GF-D8 (cell line): Measurements from ENCODE around the gene THRB.

Experiments
- DNase-seq: peaks from one replicate; lab custom pipeline; 2025; lab: John Stamatoyannopoulos, UW

THRB gene

GRCh38 chr3:24374801-24375200, 119.8 kb downstream of the THRB start:
- DNase-seq = no peak

DNA sequence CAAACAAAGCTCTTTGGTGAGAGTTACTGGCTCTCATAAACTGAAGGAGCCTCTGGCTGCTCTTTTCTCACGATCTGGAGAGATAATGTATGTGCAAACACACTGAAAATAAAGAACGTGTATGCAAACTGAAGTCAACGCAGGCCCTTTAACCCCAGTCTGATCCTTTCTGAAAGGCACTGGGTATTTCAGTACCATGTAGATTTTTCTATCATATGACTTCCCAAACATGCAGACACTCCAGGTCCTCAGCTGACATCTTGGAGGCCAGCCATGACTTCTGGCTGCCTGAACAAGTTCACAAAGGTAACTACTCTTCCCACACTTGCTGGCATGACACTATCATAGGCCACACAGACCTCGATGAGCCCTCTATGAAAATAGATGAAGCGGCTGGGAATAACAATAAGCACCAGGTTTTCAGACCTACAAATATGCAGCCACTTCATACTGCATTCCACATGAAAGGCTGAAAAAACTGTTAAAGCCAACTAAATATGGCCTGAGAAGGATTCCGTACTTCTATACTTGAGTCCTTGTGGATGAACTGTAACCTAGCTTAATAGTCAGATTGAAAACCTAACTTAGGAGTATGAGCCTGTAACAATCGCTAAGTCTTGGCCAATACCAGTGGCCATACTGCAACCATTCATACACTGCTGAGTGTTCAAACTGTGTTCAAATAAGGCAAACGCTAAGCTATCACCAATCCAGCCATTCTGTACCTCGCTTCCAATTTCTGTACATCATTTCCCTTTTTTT, 121.3 kb downstream of the THRB start:
- no peak for DNase-seq

DNA sequence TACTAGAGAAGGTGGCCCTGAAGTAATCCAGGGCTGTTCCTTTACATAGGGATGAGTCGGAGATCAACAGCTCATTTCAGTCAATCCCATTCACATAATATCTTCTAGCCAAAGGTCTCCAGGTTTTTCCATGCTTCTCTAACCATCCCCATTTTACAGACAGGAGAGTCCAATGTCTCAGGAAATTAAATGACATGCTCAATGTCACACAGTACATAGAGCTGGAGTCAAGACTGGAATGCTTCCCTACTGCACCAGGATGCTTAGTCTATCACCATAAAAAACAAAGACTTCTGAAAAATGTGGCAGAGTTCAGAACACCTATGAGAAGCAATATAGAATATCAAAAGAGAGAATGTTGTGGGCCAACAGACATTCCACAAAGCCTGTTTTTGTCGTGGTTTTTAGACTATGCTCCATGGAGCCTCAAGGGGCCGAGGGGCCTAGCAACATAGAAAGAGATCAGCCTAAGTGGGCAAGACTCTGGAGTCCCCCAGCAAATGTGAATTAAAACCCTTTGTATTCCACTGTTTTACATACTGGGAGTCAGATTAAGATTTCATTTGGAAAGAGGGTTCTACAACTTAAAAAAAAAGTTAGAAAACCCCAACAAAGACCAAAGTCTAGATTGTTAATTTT, 122.0 kb downstream of the THRB start:
- DNase-seq = no peak

DNA sequence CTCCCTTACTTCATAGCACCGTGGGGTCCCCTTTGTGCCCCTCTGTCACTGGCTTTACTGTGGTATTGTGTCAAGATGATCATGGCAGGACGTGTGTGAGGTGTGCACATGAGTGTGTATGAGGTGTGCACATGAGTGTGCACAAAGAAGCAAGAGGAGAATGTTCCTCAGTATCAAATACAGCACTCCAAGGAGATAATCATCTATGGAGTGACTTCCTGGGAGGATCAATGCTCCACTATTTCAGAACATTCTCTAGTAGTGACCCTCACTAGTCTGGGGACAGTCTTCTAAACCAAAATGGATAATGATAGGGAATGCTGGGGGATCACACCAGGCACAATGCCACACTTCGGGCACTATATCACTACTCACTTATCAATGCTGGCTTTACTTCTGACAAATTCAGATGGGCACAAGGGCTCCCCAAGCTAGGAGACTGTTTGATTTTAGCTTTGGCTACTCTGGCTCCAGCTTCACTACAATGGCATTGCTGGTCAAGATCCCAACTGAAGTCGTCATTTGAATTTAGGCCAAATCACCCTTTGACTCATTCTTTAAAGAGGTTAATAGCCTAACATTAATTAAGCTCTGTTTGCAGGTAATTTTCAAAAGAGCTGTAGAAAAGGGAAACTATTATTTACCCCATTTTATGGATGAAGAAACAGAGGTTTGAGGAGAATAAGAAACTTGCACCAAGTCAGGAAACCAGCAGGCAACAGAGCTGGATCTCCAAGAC, 124.1 kb downstream of the THRB start:
- DNase-seq = no peak

- DNase-seq = no peak
Measured at GRCh38 chr3:24368605-24369004, 126.0 kb downstream of the THRB start.

DNA sequence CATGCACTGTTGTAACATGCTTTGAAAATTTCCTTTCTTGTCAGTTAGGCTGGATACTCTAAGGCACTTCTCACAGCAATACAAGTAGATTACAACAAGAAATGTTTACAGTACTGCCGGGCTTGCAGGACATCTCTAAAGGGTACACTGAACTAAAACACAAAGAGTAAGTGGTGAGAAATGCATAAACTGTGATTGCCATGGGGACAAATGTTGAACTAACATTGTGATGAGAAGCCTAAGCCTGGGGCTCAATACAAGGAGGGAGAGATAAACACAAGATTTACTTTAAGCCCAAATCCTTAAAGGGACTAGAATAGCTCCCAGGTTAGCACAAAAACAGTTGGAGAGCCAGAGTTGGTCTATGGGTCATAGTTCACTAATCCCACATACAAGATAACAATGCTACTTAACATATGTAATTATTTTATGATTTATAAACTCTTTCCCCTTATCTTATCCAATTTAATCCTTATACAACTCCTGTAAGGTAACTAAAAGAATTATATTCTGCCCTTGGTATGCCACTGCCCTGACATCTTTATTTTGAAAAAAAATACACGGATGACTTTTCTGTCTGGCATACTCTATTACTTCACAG, 126.9 kb downstream of the THRB start:
- DNase-seq = no peak

DNA sequence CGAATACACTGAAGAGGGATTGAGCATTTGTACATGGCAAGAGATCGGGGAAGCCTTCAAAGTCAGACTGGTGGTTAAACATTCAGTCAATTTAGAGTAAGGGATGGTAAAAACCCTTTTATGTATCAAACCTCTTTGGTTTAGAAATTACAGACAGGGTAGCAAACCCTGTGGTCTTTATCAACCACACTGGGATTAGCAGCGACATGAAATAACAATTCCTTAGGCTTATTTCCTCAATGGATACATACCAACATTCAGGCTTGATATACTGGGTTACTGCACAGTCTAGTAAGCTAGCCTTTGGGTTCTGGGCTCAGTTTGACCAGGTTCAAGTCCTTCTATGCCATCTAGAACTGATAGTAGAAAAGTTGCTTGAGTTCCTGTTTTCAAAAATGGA, 127.4 kb downstream of the THRB start:
- no peak for DNase-seq

DNA sequence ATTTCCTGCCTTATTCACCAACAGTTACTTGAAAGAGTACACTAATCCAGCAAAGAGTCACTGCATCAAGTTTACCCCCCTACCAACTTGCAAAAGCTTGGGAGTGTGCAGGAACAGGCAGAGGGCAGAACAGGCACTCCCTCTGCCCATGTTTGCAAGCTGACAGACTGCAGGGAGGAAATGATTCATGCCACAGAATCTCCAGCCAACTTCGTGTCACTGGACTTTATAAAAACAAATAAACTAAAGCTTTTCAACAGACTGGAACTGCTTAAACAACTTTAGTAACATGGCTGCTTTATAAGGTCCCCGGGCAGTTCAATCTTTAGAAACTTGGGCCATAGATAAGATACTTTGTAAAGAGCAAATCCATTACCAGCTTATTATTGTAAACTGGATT, 129.5 kb downstream of the THRB start:
- no peak for DNase-seq

DNA sequence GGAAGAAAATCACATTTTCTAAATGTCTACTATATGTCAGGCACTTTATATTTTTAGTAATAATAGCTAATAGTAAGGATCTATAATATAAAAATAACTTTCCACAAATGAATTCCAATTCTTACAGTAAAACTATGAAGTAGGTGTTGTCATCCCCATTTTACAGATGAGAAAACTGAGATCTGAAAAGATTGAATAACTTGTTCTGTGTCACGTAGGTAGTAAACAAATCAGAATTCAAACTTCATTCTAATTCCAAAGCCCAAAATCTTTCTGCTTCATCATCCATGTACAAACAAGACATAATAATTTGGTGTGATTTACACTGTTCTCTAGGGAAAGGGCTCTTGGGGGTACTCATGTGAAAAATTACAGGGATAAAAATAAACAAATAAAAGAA, 130.3 kb downstream of the THRB start:
- no peak for DNase-seq

DNA sequence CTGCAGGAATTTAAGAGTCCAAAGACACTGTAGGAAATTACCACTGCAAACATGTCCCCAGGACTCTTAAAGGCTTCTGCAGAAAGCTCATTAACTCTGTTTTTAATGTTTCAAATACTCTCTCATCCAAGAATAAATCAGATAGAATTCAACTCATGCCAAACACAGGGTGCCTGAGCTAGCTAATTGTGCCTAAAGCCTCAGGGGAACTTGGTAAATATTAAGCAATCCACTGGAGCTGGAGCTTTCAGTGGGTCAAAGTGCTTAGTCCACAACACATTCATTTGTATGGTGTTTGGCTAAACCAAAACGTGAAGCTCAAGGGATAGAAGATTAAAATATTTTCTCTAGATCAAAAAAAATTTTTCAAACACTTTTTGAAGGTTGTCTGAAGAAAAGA, 131.4 kb downstream of the THRB start:
- no peak for DNase-seq

- DNase-seq = no peak
Measured at GRCh38 chr3:24361623-24362022, 133.0 kb downstream of the THRB start.

GRCh38 chr3:24360957-24361356, 133.7 kb downstream of the THRB start:
- no peak for DNase-seq

GRCh38 chr3:24359645-24360462, 134.8 kb downstream of the THRB start:
- DNase-seq = no peak

GRCh38 chr3:24359102-24359501, 135.5 kb downstream of the THRB start:
- no peak for DNase-seq

DNA sequence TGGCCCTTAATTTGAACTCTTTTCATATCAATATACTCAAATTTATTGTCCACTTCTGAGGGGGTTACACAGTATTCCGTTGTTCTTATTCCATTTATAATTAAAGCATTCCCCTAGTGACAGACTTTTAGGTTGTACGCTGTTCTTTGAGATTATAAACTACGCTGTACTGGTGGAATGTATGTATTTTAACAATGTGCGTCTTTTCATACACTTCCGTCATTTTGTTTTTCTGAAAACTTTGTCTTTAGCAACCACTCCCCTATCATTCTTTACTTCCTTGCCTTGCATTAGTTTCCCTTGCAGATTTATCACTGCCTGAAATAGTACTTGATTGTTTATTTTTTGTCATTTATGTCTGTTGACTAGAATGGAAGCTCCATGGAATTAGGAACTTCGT, 137.0 kb downstream of the THRB start:
- no peak for DNase-seq

GRCh38 chr3:24355806-24356205, 138.8 kb downstream of the THRB start:
- DNase-seq = no peak

DNA sequence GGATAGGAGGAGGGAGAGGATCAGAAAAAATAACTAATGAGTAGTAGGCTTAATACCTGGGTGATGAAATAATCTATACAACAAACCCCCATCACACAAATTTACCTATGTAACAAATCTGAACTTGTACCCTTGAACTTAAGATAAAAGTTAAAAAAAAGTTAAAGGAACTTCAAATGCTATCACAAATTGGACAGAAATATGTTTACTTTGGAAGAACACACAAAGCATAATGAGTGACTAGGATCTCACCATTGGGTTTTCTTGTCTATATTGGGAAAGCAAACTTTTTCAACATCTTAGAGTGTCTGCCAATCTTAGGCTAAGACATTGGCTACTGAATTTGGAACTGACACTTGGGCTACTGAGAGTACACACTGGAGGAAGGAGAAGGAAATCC, 140.4 kb downstream of the THRB start:
- no peak for DNase-seq

DNA sequence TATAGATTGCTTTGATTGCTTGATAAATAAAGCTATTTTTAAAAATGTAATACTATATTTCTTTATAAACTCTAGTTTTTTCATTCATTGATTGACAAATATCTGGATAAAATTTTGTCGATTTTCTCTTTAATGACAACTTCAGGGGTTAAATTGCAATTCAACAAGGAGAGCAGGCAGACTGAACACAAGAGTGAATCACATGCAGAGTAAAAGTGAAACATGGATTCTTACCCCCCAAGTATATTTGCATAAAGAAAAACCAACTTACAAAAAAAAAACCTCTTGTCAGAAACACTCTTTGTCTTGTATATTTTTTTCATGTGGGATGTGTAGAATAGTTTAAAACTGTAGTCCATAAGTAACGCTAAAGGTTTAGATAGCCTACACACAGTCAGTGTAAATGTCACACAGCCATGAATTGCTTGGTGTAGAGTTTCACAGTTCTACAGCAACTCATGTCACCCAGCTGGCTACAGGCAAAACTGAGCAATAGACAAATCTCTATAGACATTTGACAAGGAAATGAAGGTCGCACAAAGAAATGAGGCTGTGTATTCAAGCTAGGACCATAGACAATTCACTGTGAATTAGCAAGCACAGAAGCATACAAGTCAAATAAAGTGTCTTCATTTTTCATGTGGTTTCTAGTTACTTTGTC, 141.6 kb downstream of the THRB start:
- no peak for DNase-seq

GRCh38 chr3:24351779-24352469, 142.7 kb downstream of the THRB start:
- DNase-seq = no peak

DNA sequence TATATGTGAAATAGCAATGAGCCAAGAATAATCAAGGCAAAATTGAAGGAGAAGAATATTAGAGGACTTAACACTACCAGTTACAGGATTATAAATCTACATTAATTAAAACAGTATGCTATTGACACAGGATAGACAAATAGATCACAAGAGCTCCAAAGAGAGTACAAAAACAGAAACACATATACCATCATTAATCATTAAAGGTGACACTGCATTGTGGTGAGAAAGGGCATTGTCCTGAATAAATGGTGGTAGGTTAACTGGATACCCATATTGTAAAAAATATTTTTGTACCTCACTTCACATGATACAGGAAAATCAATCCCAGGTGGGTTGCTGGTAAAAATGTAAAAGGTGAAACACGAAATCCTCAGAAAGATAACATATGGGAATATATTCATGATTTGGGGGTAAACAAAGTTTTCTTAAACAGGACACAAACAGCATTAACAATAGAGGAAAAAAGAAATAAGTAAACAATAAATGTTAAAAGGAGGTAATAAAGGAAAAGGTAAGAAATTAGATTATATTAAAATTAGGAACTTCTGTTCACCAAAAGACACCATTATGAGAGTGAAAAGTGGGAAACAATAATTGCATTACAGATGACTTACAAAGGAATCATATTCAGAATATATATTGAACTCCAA, 145.2 kb downstream of the THRB start:
- no peak for DNase-seq
